HG03025 (cell line): ENCODE results near the gene CSE1L.
"Not testable (repeated sequence)": the region's sequence is repeated elsewhere in the genome, so short reads cannot be mapped to it uniquely, and the experiment has no call there.

Source experiments
- ATAC-seq: cut with Tn5 transposase; IDR thresholded peaks from one replicate; pipeline ENCODE4 v1.9.1; 2021; ENCODE audit warnings: mild to moderate bottlenecking, moderate library complexity; ENCODE audit not compliant: unreplicated experiment, low FRiP score

Gene CSE1L

DNA sequence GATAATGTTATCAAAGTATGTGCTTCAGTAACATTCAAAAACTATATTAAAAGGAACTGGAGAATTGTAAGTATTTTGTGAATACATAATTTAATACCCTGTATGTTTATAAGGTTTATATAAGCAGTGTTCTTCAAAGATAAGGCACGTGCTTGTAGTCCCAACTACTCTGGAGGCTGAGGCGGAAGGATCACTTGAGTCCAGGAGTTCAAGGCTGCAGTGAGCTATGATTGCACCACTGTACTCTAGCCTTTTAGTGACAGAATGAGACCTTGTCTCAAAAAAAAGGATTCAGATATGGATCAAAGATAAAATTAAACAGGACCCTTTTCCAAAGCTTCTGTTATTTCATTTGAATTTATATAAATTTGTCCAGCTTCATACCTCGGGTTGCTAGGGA lies 17.2 kb downstream of the CSE1L start:
- no peak for ATAC-seq

DNA sequence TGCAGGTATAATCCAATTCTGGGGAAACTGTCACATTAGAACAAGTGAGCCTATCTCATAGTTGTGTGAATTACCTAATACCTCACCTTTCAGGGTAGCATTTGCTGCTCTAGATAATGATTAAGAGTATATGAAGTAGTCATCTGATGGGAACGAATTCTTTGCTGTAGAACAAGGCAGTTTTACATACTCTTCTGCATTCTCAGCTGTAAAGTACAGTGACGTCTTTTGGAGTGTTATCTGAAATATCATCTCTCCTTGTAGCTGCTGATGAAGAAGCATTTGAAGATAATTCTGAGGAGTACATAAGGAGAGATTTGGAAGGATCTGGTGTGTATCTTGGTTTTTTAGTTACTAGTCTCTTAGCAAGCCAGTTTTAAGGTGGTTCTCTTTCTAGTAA lies 28.4 kb downstream of the CSE1L start:
- no peak for ATAC-seq

DNA sequence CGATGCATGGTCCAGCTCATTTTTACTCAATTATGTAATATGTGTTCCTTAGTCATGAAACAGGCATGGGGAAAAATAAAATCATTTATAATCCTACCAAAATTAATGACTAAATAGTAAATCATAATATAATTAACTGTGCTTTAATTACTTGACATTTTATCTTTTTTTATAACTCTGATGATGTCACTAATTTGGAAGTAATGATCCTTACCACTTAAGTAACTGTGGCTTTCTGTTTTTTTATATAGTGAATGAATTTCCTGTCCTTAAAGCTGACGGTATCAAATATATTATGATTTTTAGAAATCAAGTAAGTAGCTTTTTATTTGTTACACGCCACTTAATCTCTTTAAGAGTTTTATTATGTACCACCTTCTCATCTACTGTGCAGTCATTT lies 32.2 kb downstream of the CSE1L start:
- ATAC-seq = no peak

DNA sequence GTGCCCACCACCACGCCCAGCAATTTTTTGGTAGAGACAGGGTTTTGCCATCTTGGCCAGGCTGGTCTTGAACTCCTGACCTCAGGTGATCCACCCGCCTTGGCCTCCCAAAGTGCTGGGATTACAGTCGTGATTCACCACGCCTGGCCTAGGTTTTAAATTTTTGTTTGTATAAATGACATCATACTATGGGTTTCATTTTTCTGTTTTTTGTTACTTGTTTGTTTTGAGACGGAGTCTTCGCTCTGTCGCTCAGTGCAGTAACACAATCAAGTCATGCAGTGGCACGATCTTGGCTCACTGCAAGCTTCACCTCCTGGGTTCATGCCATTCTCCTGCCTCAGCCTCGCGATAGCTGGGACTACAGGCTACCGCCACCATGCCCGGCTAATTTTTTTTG lies 36.2 kb downstream of the CSE1L start:
- ATAC-seq = not testable (repeated sequence)

DNA sequence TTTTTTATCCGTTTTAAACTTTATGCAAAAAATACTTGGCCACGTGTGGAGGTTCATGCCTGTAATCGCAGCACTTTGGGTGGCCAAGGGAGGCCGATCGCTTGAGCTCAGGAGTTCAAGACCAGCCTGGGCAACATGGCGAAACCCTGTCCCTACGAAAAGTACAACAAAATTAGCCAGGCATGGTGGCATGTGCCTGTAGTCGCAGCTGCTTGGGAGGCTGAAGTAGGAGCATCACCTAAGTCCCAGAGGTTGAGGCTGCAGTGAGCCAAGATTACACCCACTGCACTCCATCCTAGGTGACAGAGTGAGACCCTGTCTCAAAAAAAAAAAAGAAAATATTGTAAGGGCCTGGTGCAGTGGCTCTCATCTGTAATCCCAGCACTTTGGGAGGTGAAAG lies 45.0 kb downstream of the CSE1L start:
- ATAC-seq = no peak

DNA sequence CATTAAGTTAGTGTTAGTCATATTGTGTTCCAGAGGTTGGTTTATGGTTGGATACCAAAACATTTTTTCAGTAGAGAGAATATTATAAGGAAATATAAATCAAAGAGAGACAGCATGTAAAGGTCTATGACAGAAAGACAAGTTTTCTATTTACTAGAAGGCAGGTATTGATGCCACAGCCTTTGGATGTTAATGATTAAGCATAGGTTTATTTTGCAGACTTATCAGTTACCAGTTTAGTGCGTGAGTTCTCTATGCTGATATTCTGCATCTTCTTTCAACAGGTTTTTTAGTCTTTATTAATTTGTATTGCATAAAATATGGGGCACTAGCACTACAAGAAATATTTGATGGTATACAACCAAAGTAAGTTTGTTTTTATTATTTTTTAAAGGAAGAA lies 45.6 kb downstream of the CSE1L start:
- ATAC-seq = no peak

DNA sequence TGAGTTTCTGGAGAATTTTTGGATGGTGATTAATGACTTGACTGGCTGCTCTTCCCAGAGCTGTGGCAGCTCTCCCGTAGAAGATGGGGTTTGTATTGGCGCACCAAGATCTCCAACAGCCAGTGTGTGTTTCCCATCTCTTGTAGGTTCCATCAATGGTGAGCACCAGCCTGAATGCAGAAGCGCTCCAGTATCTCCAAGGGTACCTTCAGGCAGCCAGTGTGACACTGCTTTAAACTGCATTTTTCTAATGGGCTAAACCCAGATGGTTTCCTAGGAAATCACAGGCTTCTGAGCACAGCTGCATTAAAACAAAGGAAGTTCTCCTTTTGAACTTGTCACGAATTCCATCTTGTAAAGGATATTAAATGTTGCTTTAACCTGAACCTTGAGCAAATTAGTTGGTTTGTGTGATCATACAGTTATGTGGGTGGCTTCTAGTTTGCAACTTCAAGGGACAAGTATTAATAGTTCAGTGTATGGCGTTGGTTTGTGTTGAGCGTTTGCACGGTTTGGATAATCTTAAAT lies 50.2 kb downstream of the CSE1L start:
- no peak for ATAC-seq

DNA sequence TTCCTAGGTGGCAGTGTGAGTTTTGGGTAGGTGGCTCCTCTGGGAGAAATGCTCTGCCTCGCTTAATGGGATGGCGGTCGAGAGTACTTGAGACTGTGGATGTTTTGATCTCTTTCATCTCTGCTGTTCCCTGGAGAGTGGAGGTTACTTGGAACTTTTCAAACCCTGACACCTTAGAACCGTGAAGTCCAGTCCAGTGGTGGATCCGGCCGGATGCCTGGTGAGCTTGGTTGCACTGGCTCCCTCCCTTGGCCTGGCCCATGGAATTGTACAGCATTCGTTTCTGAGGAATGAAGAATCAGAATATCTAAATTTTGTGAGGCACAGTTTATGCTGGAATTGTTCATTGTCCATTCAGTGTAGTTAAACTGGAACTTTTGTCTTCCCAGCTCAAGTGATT lies 51.0 kb downstream of the CSE1L start:
- ATAC-seq = no peak

DNA sequence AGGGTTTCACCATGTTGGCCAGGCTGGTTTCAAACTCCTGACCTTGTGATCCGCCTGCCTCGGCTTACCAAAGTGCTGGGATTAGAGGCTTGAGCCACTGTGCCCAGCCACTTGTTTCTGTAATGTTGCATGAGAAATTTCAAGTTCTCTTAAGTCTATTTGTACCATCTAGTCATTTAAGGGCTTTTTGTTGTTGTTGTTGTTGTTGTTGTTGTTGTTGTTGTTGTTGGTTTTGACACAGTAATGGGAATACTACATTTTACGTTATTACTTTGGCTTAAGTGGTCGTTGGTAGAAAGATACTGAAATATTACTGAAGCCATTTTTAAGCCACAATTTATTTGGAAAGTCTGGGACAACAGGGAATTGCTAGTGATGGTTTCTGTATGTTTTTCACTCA lies 52.0 kb downstream of the CSE1L start:
- no peak for ATAC-seq

DNA sequence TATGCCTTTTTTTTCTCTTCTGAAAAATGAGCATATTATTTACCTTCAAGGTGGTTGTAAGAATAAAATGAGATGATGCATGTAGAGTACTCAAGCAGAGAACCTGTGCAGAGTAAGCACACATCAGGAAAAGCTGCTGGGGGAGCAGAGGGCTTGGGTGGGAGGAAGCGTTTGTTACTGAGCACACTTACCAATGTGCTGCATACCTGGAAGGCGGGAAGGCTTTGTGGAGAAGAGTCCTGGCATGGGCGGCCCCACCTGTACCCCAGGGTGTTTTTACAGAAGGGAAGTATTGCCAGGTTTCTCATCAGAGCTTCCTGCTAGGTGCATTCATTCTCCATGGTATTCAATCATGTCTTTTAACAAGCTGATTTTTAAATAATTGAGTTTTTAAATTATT lies 52.9 kb downstream of the CSE1L start:
- ATAC-seq = no peak

DNA sequence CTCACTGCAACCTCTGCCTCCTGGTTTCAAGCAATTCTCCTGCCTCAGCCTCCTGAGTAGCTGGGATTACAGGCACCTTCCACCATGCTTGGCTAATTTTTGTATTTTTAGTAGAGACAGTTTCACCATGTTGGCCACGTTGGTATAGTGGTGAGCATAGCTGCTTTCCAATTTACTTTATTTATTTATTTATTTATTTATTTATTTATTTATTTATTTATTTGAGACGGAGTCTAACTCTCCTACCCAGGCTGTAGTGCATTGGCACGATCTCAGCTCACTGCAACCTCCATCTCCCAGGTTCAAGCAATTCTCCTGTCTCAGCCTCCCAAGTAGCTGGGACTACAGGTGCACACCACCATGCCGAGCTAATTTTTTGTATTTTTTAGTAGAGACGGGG lies 54.2 kb downstream of the CSE1L start:
- not testable (repeated sequence) for ATAC-seq

DNA sequence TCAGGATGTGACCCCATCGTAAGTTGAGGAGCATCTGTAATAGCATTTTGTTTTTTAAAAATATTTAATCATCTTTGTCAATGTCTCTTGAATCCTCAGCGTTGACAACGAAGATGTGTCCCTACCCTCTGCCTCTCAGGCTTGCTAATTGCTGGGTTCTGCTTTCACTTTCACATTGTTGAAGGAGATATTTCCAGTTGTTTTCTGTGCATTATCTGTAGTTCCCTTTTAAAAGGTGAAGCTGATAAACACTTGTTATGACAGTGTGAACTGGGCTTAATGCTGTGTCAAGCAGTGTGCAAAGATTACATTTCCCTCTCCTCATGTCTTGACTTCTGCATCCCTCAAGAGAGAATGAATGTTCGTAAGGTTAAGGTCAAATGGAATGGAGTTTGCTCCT lies 54.9 kb downstream of the CSE1L start:
- no peak for ATAC-seq

DNA sequence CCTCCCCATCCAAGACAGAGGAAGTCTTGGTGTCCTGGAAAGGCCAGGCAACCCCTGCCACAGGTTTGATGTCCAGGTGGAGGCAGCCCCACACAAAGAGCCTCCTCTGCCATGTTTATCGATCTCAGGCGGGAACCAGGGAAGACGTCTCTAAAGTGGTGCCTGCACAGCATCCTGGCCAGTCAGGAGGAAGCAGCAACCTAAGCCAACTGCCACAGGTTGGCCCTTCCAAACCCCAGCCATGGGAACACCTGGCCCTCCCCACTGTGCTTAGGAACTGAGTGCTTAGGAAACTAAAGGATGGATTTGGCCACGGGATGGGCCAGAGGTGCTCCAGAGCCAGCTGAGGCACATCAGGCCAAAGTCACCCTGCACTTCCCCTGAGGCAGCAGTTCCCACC lies 56.9 kb downstream of the CSE1L start:
- no peak for ATAC-seq

DNA sequence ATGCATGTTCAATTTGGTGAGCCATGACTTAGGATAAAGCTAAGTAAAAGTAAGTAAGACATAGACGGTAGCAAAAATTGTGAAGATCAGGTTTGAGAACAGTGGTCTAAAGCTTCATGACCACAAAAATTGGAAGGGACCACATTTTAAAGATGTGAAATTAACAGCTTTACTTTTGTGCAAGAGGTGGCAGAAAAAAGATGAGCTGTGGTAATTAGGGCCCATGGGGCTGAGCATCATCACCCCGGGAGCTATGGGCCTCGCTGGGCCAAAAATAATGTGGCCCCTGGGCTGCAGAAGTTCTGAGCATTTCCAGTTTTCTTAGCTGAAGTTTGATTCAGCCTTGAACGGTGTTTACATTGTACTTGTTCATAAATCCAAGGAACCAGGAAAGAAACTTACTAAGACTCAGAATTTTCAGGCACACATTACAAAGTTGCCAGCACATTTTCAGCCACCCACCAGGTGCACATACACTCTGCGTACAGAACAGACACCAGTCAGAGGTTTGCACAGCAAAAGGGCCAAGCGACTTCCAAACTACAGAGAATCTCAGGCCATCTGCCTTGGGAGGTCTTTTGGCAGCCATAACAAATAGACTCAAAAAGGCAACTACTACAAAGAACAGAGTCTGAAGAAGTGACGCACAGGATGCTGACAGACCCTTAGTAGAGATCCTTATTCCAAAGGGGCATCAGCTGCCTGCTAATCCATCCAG lies 57.7 kb downstream of the CSE1L start:
- no peak for ATAC-seq

DNA sequence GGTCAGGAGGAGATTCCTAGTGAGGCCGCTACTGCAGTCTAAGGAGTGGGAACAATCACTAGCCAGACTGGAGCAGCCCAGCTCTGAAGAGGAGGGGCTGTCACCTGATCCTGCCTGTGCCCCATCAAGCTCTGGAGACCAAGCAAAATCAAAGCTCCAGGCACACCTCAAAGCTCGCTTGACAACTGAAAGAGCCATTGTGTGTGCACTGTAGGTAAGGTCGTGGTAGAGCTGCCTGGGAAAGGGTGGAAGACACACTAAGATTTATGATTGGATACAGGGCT lies 58.2 kb downstream of the CSE1L start:
- no peak for ATAC-seq

DNA sequence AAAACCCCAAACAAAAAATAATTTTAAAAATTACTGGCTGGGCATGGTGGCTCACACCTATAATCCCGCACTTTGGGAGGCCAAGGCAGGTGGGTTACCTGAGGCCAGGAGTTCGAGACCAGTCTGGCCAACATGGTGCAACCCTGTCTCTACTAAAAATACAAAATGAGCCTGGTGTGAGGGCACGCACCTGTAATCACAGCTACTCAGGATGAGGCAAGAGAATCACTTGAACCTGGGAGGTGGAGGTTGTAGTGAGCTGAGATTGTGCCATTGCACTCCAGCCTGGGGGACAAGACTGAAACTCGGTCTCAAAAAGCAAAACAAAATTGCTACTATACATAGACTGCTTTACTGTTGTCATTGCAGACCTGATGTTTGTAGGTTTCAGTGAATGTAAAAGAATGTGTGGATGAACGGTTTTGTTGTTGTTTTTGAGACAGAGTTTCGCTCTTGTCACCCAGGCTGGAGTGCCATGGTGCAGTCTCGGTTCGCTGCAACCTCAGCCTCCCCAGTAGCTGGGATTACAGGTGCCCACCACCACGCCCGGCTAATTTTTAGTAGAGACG lies 59.0 kb downstream of the CSE1L start:
- not testable (repeated sequence) for ATAC-seq

DNA sequence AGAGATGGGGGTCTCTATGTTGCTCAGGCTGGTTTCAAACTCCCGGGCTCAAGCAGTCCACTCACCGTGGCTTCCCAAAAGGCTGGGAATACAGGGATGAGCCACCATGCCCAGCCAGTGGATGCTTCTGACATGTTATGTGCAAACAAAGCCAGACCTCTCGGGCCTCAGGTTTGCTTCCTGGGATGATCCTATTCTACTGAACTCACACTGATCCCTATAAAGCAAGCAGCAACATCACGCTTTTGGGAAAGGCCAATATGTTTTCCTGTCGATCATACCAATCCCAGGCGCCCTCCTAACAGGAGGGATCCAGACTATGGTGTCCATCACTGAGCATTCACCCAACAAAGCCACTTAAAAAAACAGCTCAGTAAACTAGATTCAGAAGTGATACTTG lies 60.2 kb downstream of the CSE1L start:
- ATAC-seq = no peak

DNA sequence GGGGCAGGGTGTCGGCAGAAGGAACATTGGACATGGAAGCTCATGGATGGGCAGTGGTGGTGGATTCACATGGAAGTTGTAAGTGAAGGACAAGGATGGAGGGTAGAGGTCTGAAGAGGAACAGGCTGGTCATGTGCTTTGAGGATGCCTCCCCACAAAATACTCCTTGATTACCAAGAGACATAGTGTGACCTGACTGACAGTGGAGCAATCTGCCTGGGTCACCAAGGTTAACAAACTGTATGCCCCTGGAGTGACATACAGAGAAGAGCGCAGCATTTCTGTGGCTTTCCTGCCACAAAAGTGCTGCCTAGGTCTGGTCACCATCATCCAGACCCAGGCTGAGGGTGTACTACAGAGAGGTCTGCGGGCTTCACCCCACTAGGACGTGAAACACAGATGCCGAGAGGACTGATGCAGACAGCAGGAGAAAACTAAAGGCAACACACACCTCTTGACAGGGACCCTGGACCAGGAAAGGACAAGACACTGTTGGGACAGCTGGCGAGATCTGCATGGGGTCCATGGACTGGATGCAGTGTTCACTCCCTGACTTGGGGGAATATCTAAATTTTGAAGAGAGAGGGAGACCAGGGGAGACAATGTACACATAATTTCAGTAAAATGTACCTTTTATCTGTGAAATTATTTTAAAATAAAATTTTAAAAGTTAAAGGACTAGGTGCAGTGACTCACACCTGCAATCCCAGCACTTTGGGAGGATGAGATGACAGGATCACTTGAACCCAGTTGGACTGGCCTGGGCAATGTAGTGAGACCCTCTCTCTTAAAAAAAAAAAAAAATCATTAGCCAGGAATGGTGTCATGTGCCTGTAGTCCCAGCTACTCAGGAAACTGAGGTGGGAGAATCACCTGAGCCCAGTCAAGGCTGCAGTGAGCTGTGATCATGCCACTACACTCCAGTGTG lies 64.9 kb downstream of the CSE1L start:
- no peak for ATAC-seq

DNA sequence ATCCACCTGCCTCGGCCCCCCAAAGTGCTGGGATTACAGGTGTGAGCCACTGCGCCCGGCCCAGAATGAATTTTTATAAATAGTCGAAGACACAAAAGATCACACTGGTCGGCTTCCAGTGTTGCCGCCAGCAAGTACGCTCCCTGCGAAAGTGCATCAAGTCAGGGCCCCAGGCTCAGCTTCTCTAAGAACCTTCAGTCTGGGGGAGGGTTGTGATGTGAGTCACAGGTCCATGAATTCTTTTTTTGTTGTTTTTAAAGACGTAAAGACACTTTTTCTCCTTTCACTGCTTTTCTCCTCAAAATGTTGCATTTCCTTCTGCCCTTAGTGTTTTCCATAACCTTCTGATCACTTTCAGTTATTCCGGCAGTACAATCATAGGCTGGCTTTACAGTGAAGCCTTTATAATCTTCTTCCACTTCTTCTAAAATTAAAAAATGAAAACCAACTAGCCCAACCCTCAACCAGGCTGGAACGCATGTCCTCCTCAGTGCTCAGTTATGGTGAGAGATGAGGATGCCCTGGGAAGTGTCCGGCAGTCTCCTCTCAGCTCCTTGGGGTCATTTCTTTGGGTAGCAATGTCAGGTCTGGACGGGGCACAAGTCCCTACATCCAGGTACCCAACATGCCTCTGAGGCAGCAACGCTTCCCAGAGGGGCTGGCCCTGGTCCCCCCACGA lies 66.6 kb downstream of the CSE1L start:
- ATAC-seq = no peak

DNA sequence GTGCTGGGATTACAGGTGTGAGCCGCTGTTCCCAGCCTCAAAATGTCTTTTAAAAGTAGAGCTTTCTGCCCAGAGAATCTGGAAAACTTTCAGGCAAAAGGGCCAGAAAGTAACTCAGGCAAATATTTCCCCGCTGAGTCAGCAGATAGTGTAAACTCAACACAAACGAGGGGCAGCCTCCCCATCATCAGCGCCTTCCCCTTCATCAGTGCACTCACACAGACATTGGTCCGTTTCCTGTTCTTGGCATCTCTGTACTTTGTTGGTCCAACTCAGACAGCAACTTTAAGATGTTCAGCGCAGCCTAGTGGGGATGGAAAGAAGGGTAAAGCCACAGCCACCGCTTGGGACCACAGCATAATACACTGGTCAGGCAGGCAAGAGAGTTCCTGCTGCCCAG lies 69.5 kb downstream of the CSE1L start:
- no peak for ATAC-seq

DNA sequence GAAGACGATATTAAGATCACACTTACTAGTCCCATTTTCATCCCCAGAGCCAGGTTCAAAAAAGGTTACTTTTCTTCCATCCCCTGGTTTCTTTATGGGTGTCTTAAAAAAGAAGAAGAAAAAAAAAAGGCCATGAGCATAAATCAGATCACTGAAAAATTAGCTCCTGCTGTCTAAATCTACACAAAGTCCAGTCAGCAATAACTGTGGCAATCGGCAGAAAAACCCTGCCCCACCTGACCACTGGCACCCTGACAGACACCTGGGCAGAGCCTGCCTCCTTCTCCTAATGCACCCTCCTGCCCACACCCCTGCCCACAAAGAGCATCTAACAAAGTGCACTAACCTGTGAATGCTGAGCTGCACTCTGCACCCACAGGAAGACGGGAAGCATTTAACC lies 72.2 kb downstream of the CSE1L start:
- no peak for ATAC-seq
